Upper lobe of left lung (tissue), 4 donors: ENCODE data around the gene PDS5A.
"Not testable (repeated sequence)": the region's sequence is repeated elsewhere in the genome, so short reads cannot be mapped to it uniquely, and the experiment has no call there.

ENCODE experiments used
- POLR2A ChIP-seq, 4 donors: fragments of 450-650 bp; IDR thresholded peaks; one replicate each; pipeline ENCODE4 v1.5.1; 2016 to 2017; ENCODE audit warnings: antibody characterized with exemption in 4 of 4, mild to moderate bottlenecking in 2 of 4
- TF ChIP-seq, protein P1 (sequence below), 6 experiments: fragments of 450-650 bp in 4 of 6; fragments of 200-600 bp in 2 of 6; sonication (generic) in 2 of 6; IDR thresholded peaks; one replicate each; pipeline ENCODE4 v1.5.1; 2016 to 2019; ENCODE audit warnings: antibody characterized with exemption in 6 of 6

DNA sequence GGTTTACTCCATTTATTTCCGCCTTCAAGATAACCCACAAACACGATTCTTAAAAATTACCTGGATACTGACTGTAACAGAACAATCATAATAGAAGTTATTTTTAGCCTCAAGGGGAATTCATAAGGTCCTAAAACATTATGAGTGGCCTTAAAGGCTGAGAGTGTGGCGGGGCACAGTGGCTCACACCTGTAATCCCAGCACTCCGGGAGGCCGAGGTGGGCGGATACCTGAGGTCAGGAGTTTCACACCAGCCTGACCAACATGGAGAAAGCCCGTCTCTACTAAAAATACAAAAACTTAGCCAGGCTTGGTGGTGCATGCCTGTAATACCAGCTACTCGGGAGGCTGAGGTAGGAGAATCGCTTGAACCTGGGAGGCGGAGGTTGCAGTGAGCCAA, 33.5 kb downstream of the PDS5A start:
- TF ChIP-seq, protein P1, sequence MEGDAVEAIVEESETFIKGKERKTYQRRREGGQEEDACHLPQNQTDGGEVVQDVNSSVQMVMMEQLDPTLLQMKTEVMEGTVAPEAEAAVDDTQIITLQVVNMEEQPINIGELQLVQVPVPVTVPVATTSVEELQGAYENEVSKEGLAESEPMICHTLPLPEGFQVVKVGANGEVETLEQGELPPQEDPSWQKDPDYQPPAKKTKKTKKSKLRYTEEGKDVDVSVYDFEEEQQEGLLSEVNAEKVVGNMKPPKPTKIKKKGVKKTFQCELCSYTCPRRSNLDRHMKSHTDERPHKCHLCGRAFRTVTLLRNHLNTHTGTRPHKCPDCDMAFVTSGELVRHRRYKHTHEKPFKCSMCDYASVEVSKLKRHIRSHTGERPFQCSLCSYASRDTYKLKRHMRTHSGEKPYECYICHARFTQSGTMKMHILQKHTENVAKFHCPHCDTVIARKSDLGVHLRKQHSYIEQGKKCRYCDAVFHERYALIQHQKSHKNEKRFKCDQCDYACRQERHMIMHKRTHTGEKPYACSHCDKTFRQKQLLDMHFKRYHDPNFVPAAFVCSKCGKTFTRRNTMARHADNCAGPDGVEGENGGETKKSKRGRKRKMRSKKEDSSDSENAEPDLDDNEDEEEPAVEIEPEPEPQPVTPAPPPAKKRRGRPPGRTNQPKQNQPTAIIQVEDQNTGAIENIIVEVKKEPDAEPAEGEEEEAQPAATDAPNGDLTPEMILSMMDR (IDR thresholded peaks at IDR 0.05), result not testable (repeated sequence)
- TF ChIP-seq POLR2A (IDR thresholded peaks at IDR 0.05), result not testable (repeated sequence)
